ENCODE measurements around the gene ASPHD1.
A peak's percentile ranks its signal among the peaks of the same experiment; 100 is the strongest.
"Not testable (repeated sequence)": the region's sequence is repeated elsewhere in the genome, so short reads cannot be mapped to it uniquely, and the experiment has no call there.

Gene ASPHD1

GRCh38 chr16:29909851-29910250 is 9.6 kb downstream of the ASPHD1 start:
- DNase-seq = not testable (repeated sequence)

GRCh38 chr16:29910819-29911675 is 10.8 kb downstream of the ASPHD1 start:
- no peak for DNase-seq

- no peak for DNase-seq
These were observed 11.4 kb downstream of the ASPHD1 start for GRCh38 chr16:29911676-29912010.

- no peak for DNase-seq
These were observed 11.8 kb downstream of the ASPHD1 start for GRCh38 chr16:29912087-29912486.

- DNase-seq = no peak
These were observed 13.2 kb downstream of the ASPHD1 start for GRCh38 chr16:29913514-29913913.

DNA sequence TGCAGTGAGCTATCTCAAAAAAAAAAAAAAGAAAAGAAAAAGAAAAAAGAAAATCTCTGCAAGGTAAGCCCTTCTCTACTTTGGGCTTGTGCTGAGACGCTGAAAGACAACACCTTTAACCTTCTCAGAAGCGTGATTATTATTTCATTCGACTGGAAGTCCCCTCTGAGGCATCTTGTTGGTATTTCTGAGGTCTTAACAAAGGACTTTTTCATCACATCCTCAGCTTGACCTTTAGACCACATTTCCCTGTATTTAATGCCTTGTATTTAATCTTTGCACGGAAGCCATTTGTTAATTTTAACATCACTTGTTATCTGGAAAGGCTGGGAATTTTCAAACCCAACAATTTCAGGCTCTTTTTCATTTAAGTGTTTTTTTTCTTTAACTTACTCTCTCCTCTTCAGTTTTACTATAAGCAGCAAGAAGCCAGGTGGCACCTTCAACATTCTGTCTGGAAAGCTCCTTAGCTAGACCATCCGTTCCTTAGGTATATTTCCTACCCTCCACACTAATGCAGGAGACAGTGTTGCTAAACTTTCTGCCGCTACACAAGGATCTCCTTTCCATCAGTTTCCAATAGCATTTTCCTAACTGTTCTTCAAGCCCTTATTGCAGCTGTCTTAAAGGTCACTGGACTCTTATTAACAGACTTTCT is 15.4 kb downstream of the ASPHD1 start:
- DNase-seq = no peak

- DNase-seq = no peak
These were observed 16.7 kb downstream of the ASPHD1 start for GRCh38 chr16:29916979-29917378.

- DNase-seq = no peak
These were observed 20.2 kb downstream of the ASPHD1 start for GRCh38 chr16:29920288-29921033.

GRCh38 chr16:29921034-29921385 is 20.7 kb downstream of the ASPHD1 start:
- DNase-seq = no peak

- DNase-seq = no peak
These were observed 22.0 kb downstream of the ASPHD1 start for GRCh38 chr16:29922326-29922725.

- DNase-seq = no peak
These were observed 22.8 kb downstream of the ASPHD1 start for GRCh38 chr16:29922986-29923501.

DNA sequence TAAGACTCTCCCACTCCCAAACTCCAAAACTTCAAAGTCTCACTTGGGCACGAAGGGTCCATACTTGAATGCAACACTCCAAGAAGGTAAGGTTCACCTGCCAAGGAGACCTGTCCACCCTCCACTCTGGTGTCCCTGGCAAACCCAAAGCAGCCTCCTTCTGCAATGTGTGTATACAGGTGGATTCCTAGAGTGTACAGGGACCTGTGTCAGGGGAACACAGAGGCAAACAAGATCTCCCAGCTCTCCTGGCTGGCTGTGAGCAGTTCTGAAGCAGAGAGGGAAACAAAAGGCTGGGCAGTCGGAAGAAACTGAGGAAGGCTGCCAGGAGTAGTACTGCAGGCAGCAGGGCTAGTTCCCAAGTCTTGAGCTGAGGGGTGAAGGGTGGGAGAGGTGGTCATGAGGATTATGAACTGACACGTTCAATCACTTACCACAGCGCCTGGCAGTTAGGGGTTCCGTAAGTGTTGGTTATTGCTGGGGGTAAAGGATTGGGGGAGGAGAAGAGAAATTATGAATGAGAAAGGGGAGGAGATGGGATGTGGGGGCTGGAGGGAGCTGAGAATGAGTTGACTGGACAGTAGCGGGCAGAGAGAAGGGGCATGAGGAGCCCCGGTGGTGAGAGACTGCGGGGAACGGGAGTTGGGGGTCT is 24.9 kb downstream of the ASPHD1 start:
- DNase-seq = no peak

GRCh38 chr16:29925781-29926710 is 25.8 kb downstream of the ASPHD1 start, which contains the start of gene KCTD13:
KCTD13 (minus strand) TSS chr16:29926226; CDS start chr16:29926033, 193 bp downstream.
- DNase-seq = peak; percentile 52

DNA sequence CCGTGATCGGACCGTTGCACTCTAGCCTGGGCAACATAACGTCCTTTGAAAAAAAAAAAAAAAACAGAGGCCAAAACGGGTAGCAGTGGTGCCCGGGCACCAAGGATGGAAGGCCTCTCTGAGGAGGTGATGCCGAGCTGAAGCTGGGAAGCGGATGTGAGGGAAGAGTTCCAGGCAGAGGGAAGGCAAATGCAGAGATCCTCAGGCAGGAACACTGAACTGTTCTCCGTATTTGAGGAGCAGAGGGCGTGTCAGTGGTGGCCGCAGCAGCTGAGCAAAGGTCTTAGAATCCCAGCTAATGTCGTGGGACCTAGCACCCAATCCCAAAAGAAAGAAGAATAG is 26.4 kb downstream of the ASPHD1 start:
- DNase-seq = no peak

- DNase-seq = no peak
These were observed 27.0 kb downstream of the ASPHD1 start for GRCh38 chr16:29927070-29927905.

DNA sequence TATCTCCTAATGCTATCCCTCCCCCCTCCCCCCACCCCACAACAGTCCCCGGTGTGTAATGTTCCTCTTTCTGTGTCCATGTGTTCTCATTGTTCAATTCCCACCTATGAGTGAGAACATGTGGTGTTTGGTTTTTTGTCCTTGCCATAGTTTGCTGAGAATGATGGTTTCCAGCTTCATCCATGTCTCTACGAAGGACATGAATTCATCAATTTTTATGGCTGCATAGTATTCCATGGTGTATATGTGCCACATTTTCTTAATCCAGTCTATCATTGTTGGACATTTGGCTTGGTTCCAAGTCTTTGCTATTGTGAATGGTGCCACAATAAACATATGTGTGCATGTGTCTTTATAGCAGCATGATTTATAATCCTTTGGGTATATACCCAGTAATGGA is 31.5 kb downstream of the ASPHD1 start:
- not testable (repeated sequence) for DNase-seq

DNA sequence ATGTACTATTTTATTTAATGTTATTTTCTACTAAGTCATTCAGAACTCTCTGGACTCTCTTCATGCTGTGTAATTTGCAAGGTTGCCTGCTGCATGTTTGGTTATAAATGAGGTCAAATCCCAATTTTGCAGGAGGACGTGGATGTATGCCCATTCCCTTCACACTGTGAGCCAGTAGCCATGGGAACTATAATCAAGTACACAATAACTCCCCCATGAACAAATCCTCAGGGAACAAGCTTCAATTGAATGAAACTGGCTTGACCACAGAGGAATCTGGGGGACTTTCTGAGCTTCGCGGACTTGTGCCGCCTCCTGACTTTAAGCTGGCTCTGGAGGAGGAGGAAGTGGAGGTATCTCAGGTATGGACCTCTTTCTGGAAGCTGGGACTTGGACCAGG is 40.4 kb downstream of the ASPHD1 start:
- DNase-seq = no peak

DNA sequence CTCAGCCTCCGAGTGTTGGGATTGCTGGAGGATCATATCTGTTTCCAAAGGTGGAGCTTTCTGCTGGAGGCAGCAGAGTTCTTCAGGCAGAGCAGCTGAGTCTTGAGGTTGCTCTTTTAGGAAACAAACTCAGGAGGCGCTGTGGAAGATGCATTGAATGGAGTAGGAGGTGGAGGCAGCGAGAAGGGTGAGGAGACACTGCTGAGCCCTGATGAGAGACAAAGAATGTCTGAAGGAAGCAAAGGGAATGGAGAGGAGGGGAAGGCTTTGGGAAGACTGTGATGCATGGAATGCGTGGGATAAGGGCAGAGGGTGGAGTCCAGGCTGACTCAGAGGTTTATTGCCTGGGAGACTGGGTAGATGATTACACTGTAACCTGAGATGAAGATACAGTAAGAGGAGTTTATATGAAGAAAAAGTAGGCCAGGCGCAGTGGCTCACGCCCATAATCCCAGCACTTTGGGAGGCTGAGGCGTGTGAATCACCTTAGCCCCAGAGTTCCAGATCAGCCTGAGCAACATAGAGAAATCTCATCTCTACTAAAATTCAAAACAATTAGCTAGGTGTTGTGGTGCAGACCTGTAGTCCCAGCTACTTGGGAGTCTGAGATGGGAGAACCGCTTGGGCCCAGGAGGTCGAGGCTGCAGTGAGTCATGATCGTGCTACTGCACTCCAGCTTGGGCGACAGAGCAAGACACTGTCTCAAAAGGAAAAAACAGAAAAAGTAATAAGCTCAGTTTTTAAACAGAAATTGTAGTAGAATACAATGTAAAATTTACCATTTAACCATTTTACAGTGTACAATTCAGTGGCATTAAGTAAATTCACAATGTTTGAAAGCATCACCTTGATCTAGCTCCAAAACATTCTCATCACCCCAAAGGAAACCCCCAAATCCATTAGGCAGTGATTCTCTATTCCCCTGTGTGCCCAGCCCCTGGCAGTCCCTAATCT is 43.8 kb downstream of the ASPHD1 start:
- no peak for DNase-seq

DNA sequence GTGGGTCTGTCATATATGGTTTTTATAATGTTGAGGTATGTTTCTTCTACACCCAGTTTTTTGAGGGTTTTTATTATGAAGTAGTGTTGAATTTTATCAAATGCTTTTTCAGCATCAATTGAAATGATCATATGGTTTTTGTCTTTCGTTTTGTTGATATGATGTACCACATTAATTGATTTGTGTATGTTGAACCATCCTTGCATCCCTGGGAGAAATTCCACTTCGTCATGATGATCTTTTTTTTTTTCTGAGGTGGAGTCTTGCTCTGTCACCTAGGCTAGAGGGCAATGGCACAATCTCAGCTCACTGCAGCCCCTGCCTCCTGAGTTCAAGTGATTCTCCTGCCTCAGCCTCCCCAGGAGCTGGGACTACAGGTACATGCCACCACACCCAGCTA is 47.6 kb downstream of the ASPHD1 start:
- DNase-seq = no peak
